Amygdala (tissue), 56 donors: ENCODE results near the gene RIPOR3.
"Not testable (repeated sequence)": the region's sequence is repeated elsewhere in the genome, so short reads cannot be mapped to it uniquely, and the experiment has no call there.

Experiments
- DNase-seq, 56 donors: peaks; one replicate each; lab custom pipeline; 2025; lab: John Stamatoyannopoulos, UW

Gene RIPOR3

GRCh38 chr20:50615407-50615806 is 75.9 kb downstream of the RIPOR3 start:
- no peak for DNase-seq

GRCh38 chr20:50613438-50614169 is 77.7 kb downstream of the RIPOR3 start:
- no peak for DNase-seq

- no peak for DNase-seq
These were observed 80.1 kb downstream of the RIPOR3 start for GRCh38 chr20:50611128-50611810.

- no peak for DNase-seq
These were observed 81.1 kb downstream of the RIPOR3 start for GRCh38 chr20:50610212-50610718.

- DNase-seq: no peak
These were observed 81.8 kb downstream of the RIPOR3 start for GRCh38 chr20:50609438-50609989.

- no peak for DNase-seq
These were observed 82.6 kb downstream of the RIPOR3 start for GRCh38 chr20:50608750-50609104.

GRCh38 chr20:50607850-50608749 is 83.2 kb downstream of the RIPOR3 start:
- DNase-seq: no peak

- no peak for DNase-seq
These were observed 83.9 kb downstream of the RIPOR3 start for GRCh38 chr20:50607436-50607835.

GRCh38 chr20:50605136-50605535 is 86.2 kb downstream of the RIPOR3 start:
- no peak for DNase-seq

- DNase-seq: no peak
These were observed 86.9 kb downstream of the RIPOR3 start for GRCh38 chr20:50604451-50604850.

- DNase-seq: no peak
These were observed 88.8 kb downstream of the RIPOR3 start for GRCh38 chr20:50602432-50603088.

GRCh38 chr20:50601511-50602431 is 89.6 kb downstream of the RIPOR3 start:
- no peak for DNase-seq

GRCh38 chr20:50600281-50600895 is 91.0 kb downstream of the RIPOR3 start:
- no peak for DNase-seq

GRCh38 chr20:50598768-50599167 is 92.6 kb downstream of the RIPOR3 start:
- not testable (repeated sequence) for DNase-seq

- no peak for DNase-seq
These were observed 93.3 kb downstream of the RIPOR3 start for GRCh38 chr20:50598074-50598473.

- no peak for DNase-seq
These were observed 93.9 kb downstream of the RIPOR3 start for GRCh38 chr20:50597406-50597969.

- DNase-seq: no peak
These were observed 94.7 kb downstream of the RIPOR3 start for GRCh38 chr20:50596694-50597021.

GRCh38 chr20:50595988-50596693 is 95.2 kb downstream of the RIPOR3 start:
- DNase-seq: no peak
